HepG2 (cell line): ENCODE measurements around the gene HSPA1B. TPM values are rescaled to one million over a fixed set of nuclear protein-coding genes. Genes with fewer than 3 reads are reported as not detected.
A peak's percentile ranks its signal among the peaks of the same experiment; 100 is the strongest.

Experiments
- CCDC6 ChIP-seq: sonication (generic); formaldehyde crosslinking; IDR thresholded peaks from 2 replicates; pipeline ENCODE4 v1.8.1; 2022; ENCODE audit warnings: mild to moderate bottlenecking, missing genetic modification reagents, moderate library complexity
- FOXM1 ChIP-seq: sonication (generic); formaldehyde crosslinking; IDR thresholded peaks from 2 replicates; pipeline ENCODE4 v1.5.0; 2020; ENCODE audit warnings: missing genetic modification reagents
- GLI4 ChIP-seq: sonication (generic); formaldehyde crosslinking; IDR thresholded peaks from 2 replicates; pipeline ENCODE4 v1.5.1; 2020; ENCODE audit warnings: missing genetic modification reagents, mild to moderate bottlenecking, moderate library complexity, borderline replicate concordance
- HCFC1 ChIP-seq: fragments of 150-350 bp; IDR thresholded peaks from 2 replicates; pipeline ENCODE4 v1.6.1; 2014; ENCODE audit warnings: low read depth, low read length
- ISX ChIP-seq: sonication (generic); formaldehyde crosslinking; conservative IDR thresholded peaks from 2 replicates; pipeline ENCODE4 v1.5.0; 2020; ENCODE audit warnings: missing genetic modification reagents
- MATR3 ChIP-seq: sonication (generic); formaldehyde crosslinking; IDR thresholded peaks from 2 replicates; pipeline ENCODE4 v1.4.0; 2020; ENCODE audit warnings: missing genetic modification reagents
- MIER3 ChIP-seq: IDR thresholded peaks from 2 replicates; pipeline ENCODE4 v1.6.1; 2016; ENCODE audit warnings: missing compliant biosample characterization, borderline replicate concordance
- NPAS2 ChIP-seq: sonication (generic); formaldehyde crosslinking; IDR thresholded peaks from 2 replicates; pipeline ENCODE4 v1.8.0; 2022; ENCODE audit warnings: mild to moderate bottlenecking, missing genetic modification reagents, borderline replicate concordance
- PHF8 ChIP-seq: sonication (generic); formaldehyde crosslinking; IDR thresholded peaks from 2 replicates; pipeline ENCODE4 v1.5.0; 2020; ENCODE audit warnings: missing genetic modification reagents
- XBP1 ChIP-seq: sonication (generic); formaldehyde crosslinking; IDR thresholded peaks from 2 replicates; pipeline ENCODE4 v1.5.0; 2020; ENCODE audit warnings: missing genetic modification reagents
- ZNF10 ChIP-seq: sonication (generic); formaldehyde crosslinking; IDR thresholded peaks from 2 replicates; pipeline ENCODE4 v1.4.0; 2020; ENCODE audit warnings: mild to moderate bottlenecking, low read depth, missing genetic modification reagents, borderline replicate concordance
- ZNF205 ChIP-seq: IDR thresholded peaks from 2 replicates; pipeline ENCODE4 v1.6.1; 2018; ENCODE audit warnings: missing biosample characterization, missing genetic modification reagents
- ZNF530 ChIP-seq: sonication (generic); formaldehyde crosslinking; IDR thresholded peaks from 2 replicates; pipeline ENCODE4 v1.5.0; 2020; ENCODE audit warnings: low read depth, mild to moderate bottlenecking, missing genetic modification reagents
- ZNF775 ChIP-seq: sonication (generic); formaldehyde crosslinking; IDR thresholded peaks from 2 replicates; pipeline ENCODE4 v1.4.0; 2020; ENCODE audit warnings: missing genetic modification reagents, mild to moderate bottlenecking, moderate library complexity, borderline replicate concordance
- ZSCAN9 ChIP-seq: IDR thresholded peaks from 2 replicates; pipeline ENCODE4 v1.6.1; 2016; ENCODE audit warnings: borderline replicate concordance
- polyA plus RNA-seq, 8 experiments: library from polyadenylated mRNA; depleted of rRNA in 3 of 8; stranded (reverse) in 7 of 8; unstranded in 1 of 8; fragments of >200 nt; fragmentation: Illumina TruSeq in 4 of 8; extraction: Trizol in 4 of 8; gene quantifications; 2 replicates each; pipeline versions ENCODE4 v1.2.1 to v1.2.3, GENCODE V29; 2011 to 2016; ENCODE audit warnings: low read depth in 4 of 8, missing spikeins in 1 of 8, mixed read lengths in 1 of 8; ENCODE audit not compliant: insufficient read depth in 1 of 8
- total RNA-seq, 5 experiments: library from RNA; depleted of rRNA; stranded (reverse); fragments of >200 nt; fragmentation: Illumina TruSeq; extraction: Trizol; gene quantifications; 2 replicates each; pipeline ENCODE4 v1.2.3, GENCODE V29; 2016; ENCODE audit warnings: low read depth in 1 of 5
- TF ChIP-seq, protein P1 (sequence below): sonication (generic); formaldehyde crosslinking; IDR thresholded peaks from 2 replicates; pipeline ENCODE4 v1.8.1; 2023; ENCODE audit warnings: missing genetic modification reagents, inconsistent platforms, borderline replicate concordance
- TF ChIP-seq, protein P2 (sequence below): sonication (generic); formaldehyde crosslinking; IDR thresholded peaks from 2 replicates; pipeline ENCODE4 v1.4.0; 2020; ENCODE audit warnings: low read depth, mild to moderate bottlenecking, missing genetic modification reagents
- TF ChIP-seq, protein P3 (sequence below): sonication (generic); formaldehyde crosslinking; IDR thresholded peaks from 2 replicates; pipeline ENCODE4 v1.4.0; 2020; ENCODE audit warnings: mild to moderate bottlenecking, missing genetic modification reagents

HSPA1B gene
- total and polyA plus RNA-seq, 2 of the 13 experiments (the other 11 are each of a cell fraction or from before 2014, with no cell fraction given) = 26.0 to 186 TPM

DNA sequence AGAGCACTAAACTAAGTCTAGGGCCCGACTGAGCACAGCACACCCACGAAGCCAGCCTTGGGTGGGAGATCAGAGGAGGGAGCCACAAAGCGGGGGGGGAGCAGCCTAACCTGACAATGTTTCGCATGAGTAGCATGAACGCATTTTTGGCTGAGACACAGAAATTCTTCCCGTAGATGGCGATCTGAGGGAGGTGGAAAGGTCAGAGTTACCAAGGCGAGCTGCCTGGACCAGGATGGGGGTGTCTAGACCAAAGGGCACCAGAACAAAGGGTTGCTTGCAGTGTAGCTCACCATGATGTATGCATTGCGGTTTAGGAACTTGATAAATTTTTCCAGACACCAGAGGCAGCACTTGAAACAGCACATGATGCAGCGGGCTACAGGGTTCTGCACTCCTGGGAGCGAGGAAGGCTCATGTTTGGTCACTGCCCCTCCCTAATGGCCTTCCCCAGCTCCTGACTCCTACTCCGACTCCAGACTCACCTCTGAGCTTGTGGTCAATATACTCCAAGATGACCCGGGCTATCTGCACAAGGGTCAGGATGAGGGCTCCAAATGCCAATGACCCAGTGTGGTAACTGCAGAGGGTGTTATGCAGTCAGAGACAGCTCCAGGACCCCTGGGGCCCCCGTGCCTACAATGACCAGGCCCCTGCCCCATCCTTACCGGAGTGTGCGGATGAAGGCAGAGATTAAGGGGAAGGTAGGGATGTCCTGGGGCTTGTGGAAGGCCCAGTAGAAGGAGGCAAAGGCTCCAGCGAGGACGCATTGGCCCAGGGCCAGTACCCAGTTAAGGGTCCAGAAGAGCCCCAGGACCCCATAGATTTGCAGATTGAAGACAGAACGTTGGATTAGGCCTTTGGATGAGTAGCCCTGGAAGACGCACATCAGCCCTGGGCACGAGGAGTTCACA lies 37.9 kb downstream of the HSPA1B start (continued):
- TF ChIP-seq, protein P1, sequence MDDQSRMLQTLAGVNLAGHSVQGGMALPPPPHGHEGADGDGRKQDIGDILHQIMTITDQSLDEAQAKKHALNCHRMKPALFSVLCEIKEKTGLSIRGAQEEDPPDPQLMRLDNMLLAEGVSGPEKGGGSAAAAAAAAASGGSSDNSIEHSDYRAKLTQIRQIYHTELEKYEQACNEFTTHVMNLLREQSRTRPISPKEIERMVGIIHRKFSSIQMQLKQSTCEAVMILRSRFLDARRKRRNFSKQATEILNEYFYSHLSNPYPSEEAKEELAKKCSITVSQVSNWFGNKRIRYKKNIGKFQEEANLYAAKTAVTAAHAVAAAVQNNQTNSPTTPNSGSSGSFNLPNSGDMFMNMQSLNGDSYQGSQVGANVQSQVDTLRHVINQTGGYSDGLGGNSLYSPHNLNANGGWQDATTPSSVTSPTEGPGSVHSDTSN (CRISPR knock-in tag) = no peak
- TF ChIP-seq ZNF530 = no peak
- TF ChIP-seq, protein P2, sequence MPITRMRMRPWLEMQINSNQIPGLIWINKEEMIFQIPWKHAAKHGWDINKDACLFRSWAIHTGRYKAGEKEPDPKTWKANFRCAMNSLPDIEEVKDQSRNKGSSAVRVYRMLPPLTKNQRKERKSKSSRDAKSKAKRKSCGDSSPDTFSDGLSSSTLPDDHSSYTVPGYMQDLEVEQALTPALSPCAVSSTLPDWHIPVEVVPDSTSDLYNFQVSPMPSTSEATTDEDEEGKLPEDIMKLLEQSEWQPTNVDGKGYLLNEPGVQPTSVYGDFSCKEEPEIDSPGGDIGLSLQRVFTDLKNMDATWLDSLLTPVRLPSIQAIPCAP (CRISPR knock-in tag) = no peak
- TF ChIP-seq, protein P3, sequence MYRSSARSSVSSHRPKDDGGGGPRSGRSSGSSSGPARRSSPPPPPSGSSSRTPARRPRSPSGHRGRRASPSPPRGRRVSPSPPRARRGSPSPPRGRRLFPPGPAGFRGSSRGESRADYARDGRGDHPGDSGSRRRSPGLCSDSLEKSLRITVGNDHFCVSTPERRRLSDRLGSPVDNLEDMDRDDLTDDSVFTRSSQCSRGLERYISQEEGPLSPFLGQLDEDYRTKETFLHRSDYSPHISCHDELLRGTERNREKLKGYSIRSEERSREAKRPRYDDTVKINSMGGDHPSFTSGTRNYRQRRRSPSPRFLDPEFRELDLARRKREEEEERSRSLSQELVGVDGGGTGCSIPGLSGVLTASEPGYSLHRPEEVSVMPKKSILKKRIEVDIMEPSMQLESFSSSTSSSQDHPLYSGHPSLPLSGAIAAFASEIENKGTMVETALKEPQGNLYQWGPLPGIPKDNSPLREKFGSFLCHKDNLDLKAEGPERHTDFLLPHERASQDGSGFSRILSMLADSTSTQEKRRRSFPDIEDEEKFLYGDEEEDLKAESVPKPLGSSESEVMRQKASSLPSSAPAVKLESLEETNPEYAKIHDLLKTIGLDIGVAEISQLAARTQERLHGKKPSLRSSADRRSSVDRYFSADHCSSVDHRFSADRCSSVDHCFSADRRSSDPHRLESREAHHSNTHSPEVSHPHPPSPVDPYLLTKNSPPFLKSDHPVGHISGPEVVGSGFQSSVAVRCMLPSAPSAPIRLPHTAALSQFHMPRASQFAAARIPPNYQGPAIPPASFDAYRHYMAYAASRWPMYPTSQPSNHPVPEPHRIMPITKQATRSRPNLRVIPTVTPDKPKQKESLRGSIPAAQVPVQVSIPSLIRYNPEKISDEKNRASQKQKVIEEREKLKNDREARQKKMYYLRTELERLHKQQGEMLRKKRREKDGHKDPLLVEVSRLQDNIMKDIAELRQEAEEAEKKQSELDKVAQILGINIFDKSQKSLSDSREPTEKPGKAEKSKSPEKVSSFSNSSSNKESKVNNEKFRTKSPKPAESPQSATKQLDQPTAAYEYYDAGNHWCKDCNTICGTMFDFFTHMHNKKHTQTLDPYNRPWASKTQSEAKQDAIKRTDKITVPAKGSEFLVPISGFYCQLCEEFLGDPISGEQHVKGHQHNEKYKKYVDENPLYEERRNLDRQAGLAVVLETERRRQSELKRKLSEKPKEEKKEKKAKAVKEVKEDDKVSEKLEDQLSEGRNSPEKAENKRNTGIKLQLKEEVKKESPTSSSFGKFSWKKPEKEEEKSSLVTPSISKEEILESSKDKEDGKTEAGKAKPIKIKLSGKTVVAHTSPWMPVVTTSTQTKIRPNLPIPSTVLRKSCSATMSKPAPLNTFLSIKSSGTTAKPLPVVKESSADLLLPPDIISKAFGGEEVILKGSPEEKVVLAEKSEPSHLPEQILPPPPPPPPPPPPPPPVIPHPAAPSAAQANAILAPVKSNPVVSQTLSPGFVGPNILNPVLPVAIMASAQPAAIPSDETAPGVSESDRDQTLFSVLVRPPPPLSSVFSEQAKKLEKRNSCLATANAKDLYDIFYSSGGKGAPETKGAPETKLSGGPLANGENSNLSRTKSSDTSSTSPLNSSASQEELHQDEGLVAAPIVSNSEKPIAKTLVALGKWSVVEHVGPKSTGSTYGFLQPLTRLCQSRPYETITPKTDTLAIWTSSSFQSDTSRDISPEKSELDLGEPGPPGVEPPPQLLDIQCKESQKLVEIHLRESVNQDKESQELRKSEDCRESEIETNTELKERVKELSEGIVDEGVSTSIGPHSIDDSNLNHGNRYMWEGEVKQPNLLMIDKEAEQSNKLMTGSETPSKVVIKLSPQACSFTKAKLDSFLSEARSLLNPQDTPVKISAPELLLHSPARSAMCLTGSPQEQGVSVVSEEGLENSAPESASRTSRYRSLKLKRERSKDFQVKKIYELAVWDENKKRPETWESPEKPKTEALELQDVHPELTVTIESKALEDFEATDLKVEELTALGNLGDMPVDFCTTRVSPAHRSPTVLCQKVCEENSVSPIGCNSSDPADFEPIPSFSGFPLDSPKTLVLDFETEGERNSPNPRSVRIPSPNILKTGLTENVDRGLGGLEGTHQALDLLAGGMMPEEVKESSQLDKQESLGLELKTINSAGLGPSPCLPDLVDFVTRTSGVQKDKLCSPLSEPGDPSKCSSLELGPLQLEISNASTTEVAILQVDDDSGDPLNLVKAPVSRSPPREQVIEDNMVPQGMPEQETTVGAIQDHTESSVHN (CRISPR knock-in tag) = no peak
- TF ChIP-seq FOXM1 (CRISPR knock-in tag) = no peak
- TF ChIP-seq MATR3 = no peak
- no peak for TF ChIP-seq ZNF10 (CRISPR knock-in tag)
- no peak for TF ChIP-seq CCDC6 (CRISPR knock-in tag)
- no peak for TF ChIP-seq HCFC1
- TF ChIP-seq XBP1 (CRISPR knock-in tag) = no peak
- TF ChIP-seq PHF8 (CRISPR knock-in tag) = peak; percentile 48; the same call in 1 of the 2 replicates
- no peak; the same call in 1 of the 2 replicates for TF ChIP-seq ZSCAN9
- TF ChIP-seq ISX (CRISPR knock-in tag) = no peak
- no peak for TF ChIP-seq ZNF775 (CRISPR knock-in tag)
- TF ChIP-seq GLI4 (CRISPR knock-in tag) = no peak
- TF ChIP-seq MIER3 (CRISPR knock-in tag) = peak; percentile 50; the same call in 1 of the 2 replicates
- TF ChIP-seq NPAS2 (CRISPR knock-in tag) = no peak
- TF ChIP-seq ZNF205 (CRISPR knock-in tag) = peak; percentile 80; the same call in 1 of the 2 replicates
